ENCODE results near the gene LRRC4.

DNA sequence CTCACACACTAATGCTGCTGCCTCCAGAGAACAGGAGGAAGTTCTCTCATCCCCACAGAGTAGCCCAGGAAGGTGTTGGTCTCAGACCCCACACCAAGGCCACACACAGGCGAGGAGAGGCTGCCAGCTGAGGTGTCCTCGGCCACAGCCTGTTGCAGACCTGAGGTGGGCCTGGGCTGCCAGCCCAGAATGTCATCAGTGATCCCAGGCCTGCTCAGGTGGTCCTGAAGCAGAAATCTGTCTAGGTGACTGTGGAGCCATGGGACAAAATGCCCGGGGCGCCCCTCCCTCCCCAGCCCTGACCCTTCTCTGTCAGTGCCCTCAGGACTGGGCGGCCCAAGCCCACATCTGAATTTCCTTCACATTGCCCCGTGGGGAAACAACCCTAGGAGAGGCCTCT lies 43.5 kb upstream of the LRRC4 start:
- TF ChIP-seq, protein P1, sequence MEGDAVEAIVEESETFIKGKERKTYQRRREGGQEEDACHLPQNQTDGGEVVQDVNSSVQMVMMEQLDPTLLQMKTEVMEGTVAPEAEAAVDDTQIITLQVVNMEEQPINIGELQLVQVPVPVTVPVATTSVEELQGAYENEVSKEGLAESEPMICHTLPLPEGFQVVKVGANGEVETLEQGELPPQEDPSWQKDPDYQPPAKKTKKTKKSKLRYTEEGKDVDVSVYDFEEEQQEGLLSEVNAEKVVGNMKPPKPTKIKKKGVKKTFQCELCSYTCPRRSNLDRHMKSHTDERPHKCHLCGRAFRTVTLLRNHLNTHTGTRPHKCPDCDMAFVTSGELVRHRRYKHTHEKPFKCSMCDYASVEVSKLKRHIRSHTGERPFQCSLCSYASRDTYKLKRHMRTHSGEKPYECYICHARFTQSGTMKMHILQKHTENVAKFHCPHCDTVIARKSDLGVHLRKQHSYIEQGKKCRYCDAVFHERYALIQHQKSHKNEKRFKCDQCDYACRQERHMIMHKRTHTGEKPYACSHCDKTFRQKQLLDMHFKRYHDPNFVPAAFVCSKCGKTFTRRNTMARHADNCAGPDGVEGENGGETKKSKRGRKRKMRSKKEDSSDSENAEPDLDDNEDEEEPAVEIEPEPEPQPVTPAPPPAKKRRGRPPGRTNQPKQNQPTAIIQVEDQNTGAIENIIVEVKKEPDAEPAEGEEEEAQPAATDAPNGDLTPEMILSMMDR (conservative IDR thresholded peaks at IDR 0.05), result no peak
- TF ChIP-seq EZH2 (IDR thresholded peaks at IDR 0.05; ENCODE audit: low read depth), result no peak
